ENCODE data around the gene MIER1.
A peak's percentile ranks its signal among the peaks of the same experiment; 100 is the strongest.

- TF ChIP-seq CTCF (IDR thresholded peaks at IDR 0.05; ENCODE audit: low read length) (peak; percentile 95), EZH2 (optimal IDR thresholded peaks at IDR 0.05; ENCODE audit: low read depth, low read length) (no peak), EZH2phosphoT487 (IDR thresholded peaks at IDR 0.05; ENCODE audit: low read length) (no peak)
Measured at GRCh38 chr1:66996018-66996682, 71.4 kb downstream of the MIER1 start.

Measured in MM.1S (cell line).